Stomach (tissue), 4 donors: Measurements from ENCODE around the gene CDH23.

Experiments
- EP300 ChIP-seq: sonication (generic); formaldehyde crosslinking; IDR thresholded peaks from one replicate; pipeline ENCODE4 v1.6.1; 2017; ENCODE audit warnings: antibody characterized with exemption
- POLR2A ChIP-seq, 4 donors: fragments of 450-650 bp; IDR thresholded peaks; one replicate each; pipeline ENCODE4 v1.6.1; 2016; ENCODE audit warnings: antibody characterized with exemption in 4 of 4, control low read depth in 2 of 4, mild to moderate bottlenecking in 1 of 4, moderate library complexity in 1 of 4
- POLR2AphosphoS5 ChIP-seq, 3 donors: sonication (generic); formaldehyde crosslinking; IDR thresholded peaks; one replicate each; pipeline ENCODE4 v1.6.1; 2016; ENCODE audit warnings: antibody characterized with exemption in 3 of 3
- TF ChIP-seq, protein P1 (sequence below), 7 experiments: fragments of 450-650 bp in 4 of 7; fragments of 200-600 bp in 3 of 7; sonication (generic) in 3 of 7; IDR thresholded peaks; one replicate each; pipeline ENCODE4 v1.5.1; 2016 to 2019; ENCODE audit warnings: antibody characterized with exemption in 7 of 7, control low read depth in 2 of 7, mild to moderate bottlenecking in 1 of 7

DNA sequence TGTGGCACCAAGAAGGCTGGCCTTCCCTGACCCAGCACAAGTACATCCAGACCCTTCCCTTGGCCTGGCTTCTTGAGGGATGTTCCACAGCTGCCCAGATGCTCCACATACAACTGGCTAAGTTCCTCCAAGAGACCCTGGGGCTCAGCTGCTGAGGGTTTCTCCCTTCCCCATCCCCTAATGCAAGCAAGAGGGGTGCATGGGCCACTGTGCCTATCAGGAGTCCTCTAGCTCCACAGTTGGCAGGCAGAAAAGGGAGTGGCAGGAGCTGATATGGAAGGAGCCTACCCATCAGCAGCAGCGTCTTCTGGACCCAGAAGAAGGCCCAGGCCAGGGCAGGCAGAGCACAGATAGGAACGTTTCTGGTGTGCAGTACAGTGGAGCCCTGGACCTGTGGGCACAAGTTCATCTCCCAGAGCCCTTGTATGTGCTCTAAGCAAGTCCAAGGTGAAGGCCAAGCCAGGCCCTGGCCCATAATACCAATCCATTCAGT, 350.4 kb downstream of the CDH23 start:
- no peak for TF ChIP-seq EP300
- TF ChIP-seq, protein P1, sequence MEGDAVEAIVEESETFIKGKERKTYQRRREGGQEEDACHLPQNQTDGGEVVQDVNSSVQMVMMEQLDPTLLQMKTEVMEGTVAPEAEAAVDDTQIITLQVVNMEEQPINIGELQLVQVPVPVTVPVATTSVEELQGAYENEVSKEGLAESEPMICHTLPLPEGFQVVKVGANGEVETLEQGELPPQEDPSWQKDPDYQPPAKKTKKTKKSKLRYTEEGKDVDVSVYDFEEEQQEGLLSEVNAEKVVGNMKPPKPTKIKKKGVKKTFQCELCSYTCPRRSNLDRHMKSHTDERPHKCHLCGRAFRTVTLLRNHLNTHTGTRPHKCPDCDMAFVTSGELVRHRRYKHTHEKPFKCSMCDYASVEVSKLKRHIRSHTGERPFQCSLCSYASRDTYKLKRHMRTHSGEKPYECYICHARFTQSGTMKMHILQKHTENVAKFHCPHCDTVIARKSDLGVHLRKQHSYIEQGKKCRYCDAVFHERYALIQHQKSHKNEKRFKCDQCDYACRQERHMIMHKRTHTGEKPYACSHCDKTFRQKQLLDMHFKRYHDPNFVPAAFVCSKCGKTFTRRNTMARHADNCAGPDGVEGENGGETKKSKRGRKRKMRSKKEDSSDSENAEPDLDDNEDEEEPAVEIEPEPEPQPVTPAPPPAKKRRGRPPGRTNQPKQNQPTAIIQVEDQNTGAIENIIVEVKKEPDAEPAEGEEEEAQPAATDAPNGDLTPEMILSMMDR (IDR thresholded peaks at IDR 0.05): no peak
- TF ChIP-seq POLR2A (IDR thresholded peaks at IDR 0.05): no peak
- no peak for TF ChIP-seq POLR2AphosphoS5 (IDR thresholded peaks at IDR 0.05)
